Activated T-cell treated with anti-CD3 and anti-CD28 coated beads, Interleukin-2, amount 50 U/mL, for 72 hours (primary cell): ENCODE measurements around the gene COL8A2. TPM values are rescaled to one million over a fixed set of nuclear protein-coding genes. Genes with fewer than 3 reads are reported as not detected.

Experiments used
- ATAC-seq, 2 donors: fragments of 150-1000 bp; cut with Tn5 transposase; replicated peaks in 1 of 2; 2 replicates each; pipeline ENCODE4 v1.10.0; 2021; ENCODE audit warnings: moderate library complexity in 2 of 2, mild to moderate bottlenecking in 1 of 2
- DNase-seq, 2 donors: peaks; one replicate each; pipeline ENCODE4 v3.0.0; 2021 to 2022; ENCODE audit warnings: mixed read lengths in 1 of 2
- H3K27ac Mint-ChIP-seq: one replicate; pipeline ENCODE4 v1.8.0; 2022; ENCODE audit warnings: mild to moderate bottlenecking, moderate library complexity, mixed read lengths
- H3K27me3 Mint-ChIP-seq: one replicate; pipeline ENCODE4 v1.8.0; 2022; ENCODE audit warnings: low read depth, mixed read lengths
- H3K36me3 Mint-ChIP-seq, 2 donors: one replicate each; pipeline ENCODE4 v1.8.0; 2022; ENCODE audit warnings: mixed read lengths in 2 of 2, mild to moderate bottlenecking in 1 of 2; ENCODE audit not compliant: insufficient read depth in 2 of 2
- H3K4me1 Mint-ChIP-seq: one replicate; pipeline ENCODE4 v1.8.0; 2022; ENCODE audit warnings: low read depth, mixed read lengths
- H3K4me3 Mint-ChIP-seq, 2 donors: one replicate each; pipeline ENCODE4 v1.8.0; 2022; ENCODE audit warnings: mild to moderate bottlenecking in 2 of 2, mixed read lengths in 2 of 2, moderate library complexity in 2 of 2
- H3K9me3 Mint-ChIP-seq, 2 donors: one replicate each; pipeline ENCODE4 v1.8.0; 2022; ENCODE audit warnings: mixed read lengths in 2 of 2
- total RNA-seq, 2 donors: library from RNA; stranded (reverse); gene quantifications; one replicate each; pipeline ENCODE4 v1.2.3, GENCODE V29; 2022

The COL8A2 gene
- under 1 TPM; 0.07 to 0.09 TPM for total RNA-seq

DNA sequence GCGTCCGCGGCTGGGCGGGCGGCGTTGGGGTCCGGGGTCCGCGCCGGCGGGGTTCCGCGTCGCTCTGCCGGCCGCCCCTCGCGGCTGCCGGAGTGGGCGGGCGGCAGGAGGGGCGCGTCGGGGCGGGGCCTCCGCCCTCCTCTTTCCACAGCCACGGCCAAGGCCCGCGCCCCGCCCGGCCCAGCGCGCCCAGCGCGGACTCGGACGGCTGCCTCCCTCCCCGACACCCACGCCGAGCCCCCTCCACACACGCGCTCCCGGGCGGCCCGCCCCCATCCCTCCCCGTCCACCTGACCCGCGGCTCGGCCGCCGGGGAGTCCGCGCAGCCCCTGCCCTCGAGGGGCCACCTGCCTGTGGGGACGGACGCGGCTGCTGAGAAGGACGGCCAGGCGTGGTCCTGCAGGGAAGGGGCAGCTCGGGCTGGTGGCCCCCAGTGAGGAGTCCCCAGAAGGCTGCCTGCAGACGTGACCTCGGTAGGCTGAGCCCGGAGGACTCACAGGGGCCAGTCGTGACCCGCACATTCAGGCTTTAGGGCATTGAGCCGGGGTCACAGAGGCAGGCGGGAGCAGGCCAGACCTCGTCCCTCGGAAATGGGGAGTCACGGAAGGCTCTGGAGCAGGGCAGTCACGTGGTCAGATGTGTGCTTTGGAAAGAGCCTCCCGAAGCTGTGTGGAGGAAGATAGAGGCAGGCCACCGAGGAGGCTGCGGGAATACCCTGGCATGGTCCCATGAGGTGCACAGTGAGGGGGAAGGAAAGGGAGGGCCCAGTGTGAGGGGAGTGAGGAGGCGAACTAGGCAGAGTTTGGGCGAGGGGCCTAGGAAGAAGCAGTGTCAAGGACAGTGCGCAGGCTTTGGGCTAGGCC, at the start of gene COL8A2:
Gene COL8A2, minus strand, starts transcription at position 94 of the 863 bp plus-strand sequence. CDS start 24,980 bp downstream, outside the sequence.
- Mint-ChIP-seq H3K4me3 (peak within 1 kb of the TSS; percentile 41 to 67), H3K9me3 (no peaks in the 10 kb centered on the region), H3K4me1 (peaks cover 19% of the 10 kb centered on the region), H3K27ac (no peak within 1 kb of the TSS), H3K27me3 (peaks cover 36% of the 10 kb centered on the region), H3K36me3 (no peaks in the 10 kb centered on the region)
- DNase-seq (peak; percentile 15 to 16), ATAC-seq (peak; percentile 53 to 71)

DNA sequence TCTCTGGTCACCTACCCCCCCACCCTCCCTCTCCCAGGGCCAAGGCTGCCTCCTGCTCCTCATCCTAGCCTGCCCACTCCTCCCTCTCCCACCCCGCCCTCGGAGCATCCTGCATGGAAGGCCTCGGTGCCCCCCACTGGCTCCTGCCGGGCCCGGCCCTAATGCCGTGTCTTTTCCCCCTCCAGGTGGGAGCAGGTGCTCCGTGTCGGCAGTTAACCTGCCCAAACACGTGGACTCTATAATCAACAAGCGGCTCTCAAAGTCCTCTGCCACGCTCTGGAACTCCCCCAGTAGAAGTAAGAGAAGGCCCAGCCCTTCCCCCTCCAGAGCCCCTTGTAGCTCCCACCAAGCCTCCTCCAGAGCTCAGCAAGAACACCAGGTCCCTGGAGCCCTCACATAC, 49.7 kb upstream of the COL8A2 start:
- H3K27me3 Mint-ChIP-seq, result no peaks in the 10 kb centered on the region
- ATAC-seq (no peak), DNase-seq (no peak)
- no peak overlapping the region for H3K27ac Mint-ChIP-seq
- H3K36me3 Mint-ChIP-seq, result peaks cover 4 to 6% of the 10 kb centered on the region in 2 donors
- H3K4me1 Mint-ChIP-seq, result peaks cover 6% of the 10 kb centered on the region
- H3K4me3 Mint-ChIP-seq, result no peak overlapping the region
- H3K9me3 Mint-ChIP-seq, result no peaks in the 10 kb centered on the region

DNA sequence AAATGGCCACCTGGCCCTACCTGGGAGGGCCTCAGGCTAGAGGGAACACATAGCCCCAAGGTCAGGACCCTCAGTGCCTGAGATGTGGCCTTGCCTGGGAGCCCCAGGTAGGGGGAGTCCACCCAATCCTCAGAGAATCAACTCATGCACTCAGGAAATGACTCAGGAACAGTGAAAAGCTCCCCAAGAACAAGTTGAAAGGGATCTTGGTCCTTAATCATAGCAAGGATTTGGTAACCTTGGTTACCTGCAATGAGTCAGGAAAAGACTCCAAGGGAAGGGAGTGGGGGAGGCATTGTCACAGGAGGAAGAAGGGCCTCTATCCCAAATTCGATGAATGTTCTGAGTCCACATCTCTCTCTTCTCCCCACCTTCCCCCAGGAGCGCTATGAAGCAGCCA, 48.0 kb upstream of the COL8A2 start:
- no peak for ATAC-seq
- H3K27ac Mint-ChIP-seq, result peak overlapping the region; percentile 73

GRCh38 chr1:36172017-36172747, 47.2 kb upstream of the COL8A2 start:
- peaks cover 3 to 5% of the 10 kb centered on the region in 2 donors for H3K36me3 Mint-ChIP-seq
- H3K4me3 Mint-ChIP-seq, result no peak overlapping the region
- no peaks in the 10 kb centered on the region for H3K27me3 Mint-ChIP-seq
- no peak for ATAC-seq
- no peak overlapping the region for H3K27ac Mint-ChIP-seq
- no peak for DNase-seq
- H3K4me1 Mint-ChIP-seq, result peaks cover 6% of the 10 kb centered on the region
- H3K9me3 Mint-ChIP-seq, result no peaks in the 10 kb centered on the region

More for the DNA sequence above, 48.0 kb upstream of the COL8A2 start:
- DNase-seq, result no peak
- Mint-ChIP-seq H3K9me3 (no peaks in the 10 kb centered on the region), H3K36me3 (peaks cover 3 to 5% of the 10 kb centered on the region in 2 donors), H3K4me1 (peaks cover 6% of the 10 kb centered on the region), H3K27me3 (no peaks in the 10 kb centered on the region), H3K4me3 (no peak overlapping the region)

DNA sequence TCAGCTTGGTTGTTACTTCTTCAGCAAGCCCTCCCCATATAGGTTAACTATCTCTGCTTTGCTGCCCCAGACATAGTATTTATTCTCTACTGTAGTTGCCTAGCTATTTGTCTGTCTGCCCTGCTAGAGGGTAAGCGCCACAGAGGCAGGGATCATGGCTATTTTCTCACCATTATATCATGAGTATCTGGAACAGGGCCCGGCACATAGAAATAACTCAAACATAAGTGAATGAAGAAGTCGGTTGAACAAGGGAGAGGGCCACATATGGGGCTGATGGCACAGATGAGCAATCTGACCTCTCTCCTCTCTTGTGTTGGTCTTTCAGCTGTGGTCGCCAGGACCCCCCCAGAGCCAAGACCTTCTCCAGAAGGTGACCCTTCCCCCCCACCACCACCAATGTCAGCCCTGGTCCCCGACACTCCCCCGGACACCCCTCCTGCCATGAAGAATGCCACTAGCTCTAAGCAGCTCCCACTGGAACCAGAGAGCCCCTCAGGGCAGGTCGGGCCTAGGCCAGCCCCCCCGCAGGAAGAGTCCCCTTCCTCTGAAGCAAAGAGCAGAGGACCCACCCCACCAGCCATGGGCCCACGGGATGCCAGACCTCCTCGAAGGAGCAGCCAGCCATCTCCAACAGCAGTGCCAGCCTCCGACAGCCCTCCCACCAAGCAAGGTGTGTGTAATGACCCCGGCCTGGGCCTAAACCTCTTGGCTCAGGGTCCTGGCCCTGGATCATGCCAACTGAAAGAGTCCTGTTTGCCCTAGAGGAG, 45.8 kb upstream of the COL8A2 start:
- ATAC-seq (no peak), DNase-seq (no peak)
- H3K4me1 Mint-ChIP-seq, result peaks cover 19% of the 10 kb centered on the region
- H3K27me3 Mint-ChIP-seq, result no peaks in the 10 kb centered on the region
- H3K9me3 Mint-ChIP-seq, result no peaks in the 10 kb centered on the region
- H3K27ac Mint-ChIP-seq, result no peak overlapping the region
- H3K36me3 Mint-ChIP-seq, result peaks cover 3 to 13% of the 10 kb centered on the region in 2 donors
- H3K4me3 Mint-ChIP-seq, result no peak overlapping the region

- Mint-ChIP-seq H3K36me3 (peaks cover 2 to 11% of the 10 kb centered on the region in 2 donors), H3K9me3 (no peaks in the 10 kb centered on the region), H3K27ac (no peak overlapping the region), H3K27me3 (no peaks in the 10 kb centered on the region), H3K4me1 (peaks cover 38% of the 10 kb centered on the region), H3K4me3 (no peak overlapping the region)
- DNase-seq, result no peak
- no peak for ATAC-seq
Measured at GRCh38 chr1:36168514-36168913, 43.5 kb upstream of the COL8A2 start.

DNA sequence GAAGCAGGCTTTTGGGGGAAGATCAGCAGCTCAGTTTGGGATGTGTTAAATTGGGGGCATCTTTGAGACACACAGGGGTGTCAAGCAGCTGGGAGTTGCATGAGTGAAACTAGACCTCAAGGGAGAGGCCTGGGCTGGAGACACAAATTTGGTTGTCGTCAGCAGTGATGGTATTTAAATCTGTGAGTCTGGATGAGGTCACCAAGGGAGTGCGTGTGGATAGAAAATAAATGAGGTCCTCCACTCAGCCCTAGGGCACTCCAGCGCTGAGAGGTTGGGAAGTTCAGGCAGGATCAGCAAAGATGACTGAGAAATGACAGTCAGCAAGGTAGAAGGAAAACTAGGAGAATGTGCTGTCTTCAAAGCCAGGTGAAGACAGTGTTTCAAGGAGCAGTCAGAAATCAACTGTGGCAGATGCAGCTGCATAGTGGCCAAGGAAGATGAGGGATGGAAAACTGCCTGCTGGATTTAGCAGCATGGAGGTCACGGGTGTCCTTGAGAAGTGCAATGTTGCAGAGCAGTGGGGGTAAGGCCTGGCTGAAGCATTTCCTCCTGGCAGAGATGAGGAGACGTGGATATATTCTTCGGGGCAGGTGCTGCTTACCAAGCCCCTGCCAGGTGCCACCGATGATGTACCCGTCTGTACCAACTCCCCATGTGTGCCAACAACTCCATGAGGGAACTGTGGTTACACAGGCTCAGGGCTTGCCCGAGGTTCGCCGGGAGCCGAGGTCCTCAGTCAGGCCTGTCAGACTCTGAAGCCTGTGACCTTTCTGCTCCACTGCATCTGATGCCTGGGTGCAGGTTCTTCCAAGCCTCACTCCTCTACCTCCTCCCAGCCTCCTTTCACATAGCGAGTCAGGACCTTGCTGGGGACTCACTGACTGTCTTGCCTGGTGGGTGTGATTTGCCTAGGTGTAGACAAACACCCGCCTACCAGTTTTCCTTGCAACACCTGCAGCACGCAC, 42.2 kb upstream of the COL8A2 start:
- Mint-ChIP-seq H3K4me1 (peaks cover 49% of the 10 kb centered on the region), H3K27ac (peak overlapping the region; percentile 40), H3K36me3 (peaks cover 2 to 11% of the 10 kb centered on the region in 2 donors), H3K4me3 (no peak overlapping the region), H3K27me3 (no peaks in the 10 kb centered on the region), H3K9me3 (no peaks in the 10 kb centered on the region)
- no peak for ATAC-seq
- no peak for DNase-seq

- peaks cover 3 to 11% of the 10 kb centered on the region in 2 donors for H3K36me3 Mint-ChIP-seq
- no peaks in the 10 kb centered on the region for H3K9me3 Mint-ChIP-seq
- no peaks in the 10 kb centered on the region for H3K27me3 Mint-ChIP-seq
- ATAC-seq (no peak), DNase-seq (no peak)
- H3K4me3 Mint-ChIP-seq, result no peak overlapping the region
- H3K27ac Mint-ChIP-seq, result peak overlapping the region; percentile 44
- H3K4me1 Mint-ChIP-seq, result peaks cover 60% of the 10 kb centered on the region
Measured at GRCh38 chr1:36166136-36166535, 41.1 kb upstream of the COL8A2 start.

- DNase-seq (no peak), ATAC-seq (no peak)
- Mint-ChIP-seq H3K36me3 (peaks cover 3 to 11% of the 10 kb centered on the region in 2 donors), H3K4me3 (no peak overlapping the region), H3K9me3 (no peaks in the 10 kb centered on the region), H3K4me1 (peaks cover 62% of the 10 kb centered on the region), H3K27ac (no peak overlapping the region), H3K27me3 (no peaks in the 10 kb centered on the region)
Measured at GRCh38 chr1:36165145-36165544, 40.1 kb upstream of the COL8A2 start.

DNA sequence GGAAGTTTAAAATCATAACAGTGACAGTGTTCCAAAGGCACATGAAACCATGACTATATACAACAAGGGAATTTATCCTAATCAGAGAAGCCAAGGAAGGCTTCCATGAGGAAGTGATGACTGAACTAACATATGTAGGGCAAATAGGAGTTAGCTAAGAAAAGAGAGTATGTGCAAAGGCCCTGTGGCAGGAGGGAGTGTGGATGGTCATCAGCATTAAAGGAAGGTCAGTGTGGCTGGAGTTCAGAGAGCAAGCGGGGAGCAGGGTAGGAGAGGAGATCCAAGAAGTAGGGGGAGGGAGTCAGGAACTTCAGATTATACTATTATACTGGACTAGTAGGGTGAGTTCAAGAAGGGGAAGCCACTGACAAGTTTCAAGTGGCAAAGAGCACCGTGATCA, 39.3 kb upstream of the COL8A2 start:
- H3K27ac Mint-ChIP-seq, result peak overlapping the region; percentile 14
- no peaks in the 10 kb centered on the region for H3K9me3 Mint-ChIP-seq
- H3K4me1 Mint-ChIP-seq, result peaks cover 68% of the 10 kb centered on the region
- ATAC-seq (no peak), DNase-seq (no peak)
- H3K27me3 Mint-ChIP-seq, result no peaks in the 10 kb centered on the region
- no peak overlapping the region for H3K4me3 Mint-ChIP-seq
- H3K36me3 Mint-ChIP-seq, result peaks cover 3 to 11% of the 10 kb centered on the region in 2 donors

- ATAC-seq, result no peak
- DNase-seq, result no peak
- Mint-ChIP-seq H3K9me3 (no peaks in the 10 kb centered on the region), H3K4me1 (peaks cover 76% of the 10 kb centered on the region), H3K36me3 (peaks cover 3 to 9% of the 10 kb centered on the region in 2 donors), H3K27ac (peak overlapping the region; percentile 39), H3K4me3 (no peak overlapping the region), H3K27me3 (no peaks in the 10 kb centered on the region)
Measured at GRCh38 chr1:36163426-36163825, 38.4 kb upstream of the COL8A2 start.

GRCh38 chr1:36162680-36163239, 37.7 kb upstream of the COL8A2 start:
- no peaks in the 10 kb centered on the region for H3K27me3 Mint-ChIP-seq
- DNase-seq, result no peak
- no peaks in the 10 kb centered on the region for H3K9me3 Mint-ChIP-seq
- peaks cover 3 to 9% of the 10 kb centered on the region in 2 donors for H3K36me3 Mint-ChIP-seq
- H3K27ac Mint-ChIP-seq, result peak overlapping the region; percentile 89
- no peak for ATAC-seq
- H3K4me1 Mint-ChIP-seq, result peaks cover 83% of the 10 kb centered on the region
- peak overlapping the region; percentile 80 to 87 for H3K4me3 Mint-ChIP-seq
